Measurements from ENCODE around the gene RLBP1. TPM values are rescaled to one million over a fixed set of nuclear protein-coding genes. Genes with fewer than 3 reads are reported as not detected.

The RLBP1 gene
- total RNA-seq, 1 experiment from 2014 or later = not detected

GRCh38 chr15:89247446-89247845 is 26.1 kb upstream of the RLBP1 start (continued):
- TF ChIP-seq, protein P1, sequence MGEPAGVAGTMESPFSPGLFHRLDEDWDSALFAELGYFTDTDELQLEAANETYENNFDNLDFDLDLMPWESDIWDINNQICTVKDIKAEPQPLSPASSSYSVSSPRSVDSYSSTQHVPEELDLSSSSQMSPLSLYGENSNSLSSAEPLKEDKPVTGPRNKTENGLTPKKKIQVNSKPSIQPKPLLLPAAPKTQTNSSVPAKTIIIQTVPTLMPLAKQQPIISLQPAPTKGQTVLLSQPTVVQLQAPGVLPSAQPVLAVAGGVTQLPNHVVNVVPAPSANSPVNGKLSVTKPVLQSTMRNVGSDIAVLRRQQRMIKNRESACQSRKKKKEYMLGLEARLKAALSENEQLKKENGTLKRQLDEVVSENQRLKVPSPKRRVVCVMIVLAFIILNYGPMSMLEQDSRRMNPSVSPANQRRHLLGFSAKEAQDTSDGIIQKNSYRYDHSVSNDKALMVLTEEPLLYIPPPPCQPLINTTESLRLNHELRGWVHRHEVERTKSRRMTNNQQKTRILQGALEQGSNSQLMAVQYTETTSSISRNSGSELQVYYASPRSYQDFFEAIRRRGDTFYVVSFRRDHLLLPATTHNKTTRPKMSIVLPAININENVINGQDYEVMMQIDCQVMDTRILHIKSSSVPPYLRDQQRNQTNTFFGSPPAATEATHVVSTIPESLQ (CRISPR knock-in tag; IDR thresholded peaks at IDR 0.05) = no peak
- TF ChIP-seq, protein P2, sequence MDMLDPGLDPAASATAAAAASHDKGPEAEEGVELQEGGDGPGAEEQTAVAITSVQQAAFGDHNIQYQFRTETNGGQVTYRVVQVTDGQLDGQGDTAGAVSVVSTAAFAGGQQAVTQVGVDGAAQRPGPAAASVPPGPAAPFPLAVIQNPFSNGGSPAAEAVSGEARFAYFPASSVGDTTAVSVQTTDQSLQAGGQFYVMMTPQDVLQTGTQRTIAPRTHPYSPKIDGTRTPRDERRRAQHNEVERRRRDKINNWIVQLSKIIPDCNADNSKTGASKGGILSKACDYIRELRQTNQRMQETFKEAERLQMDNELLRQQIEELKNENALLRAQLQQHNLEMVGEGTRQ (CRISPR knock-in tag; IDR thresholded peaks at IDR 0.05) = no peak
- no peak for TF ChIP-seq ZNF232 (CRISPR knock-in tag; IDR thresholded peaks at IDR 0.05)
- TF ChIP-seq, protein P3, sequence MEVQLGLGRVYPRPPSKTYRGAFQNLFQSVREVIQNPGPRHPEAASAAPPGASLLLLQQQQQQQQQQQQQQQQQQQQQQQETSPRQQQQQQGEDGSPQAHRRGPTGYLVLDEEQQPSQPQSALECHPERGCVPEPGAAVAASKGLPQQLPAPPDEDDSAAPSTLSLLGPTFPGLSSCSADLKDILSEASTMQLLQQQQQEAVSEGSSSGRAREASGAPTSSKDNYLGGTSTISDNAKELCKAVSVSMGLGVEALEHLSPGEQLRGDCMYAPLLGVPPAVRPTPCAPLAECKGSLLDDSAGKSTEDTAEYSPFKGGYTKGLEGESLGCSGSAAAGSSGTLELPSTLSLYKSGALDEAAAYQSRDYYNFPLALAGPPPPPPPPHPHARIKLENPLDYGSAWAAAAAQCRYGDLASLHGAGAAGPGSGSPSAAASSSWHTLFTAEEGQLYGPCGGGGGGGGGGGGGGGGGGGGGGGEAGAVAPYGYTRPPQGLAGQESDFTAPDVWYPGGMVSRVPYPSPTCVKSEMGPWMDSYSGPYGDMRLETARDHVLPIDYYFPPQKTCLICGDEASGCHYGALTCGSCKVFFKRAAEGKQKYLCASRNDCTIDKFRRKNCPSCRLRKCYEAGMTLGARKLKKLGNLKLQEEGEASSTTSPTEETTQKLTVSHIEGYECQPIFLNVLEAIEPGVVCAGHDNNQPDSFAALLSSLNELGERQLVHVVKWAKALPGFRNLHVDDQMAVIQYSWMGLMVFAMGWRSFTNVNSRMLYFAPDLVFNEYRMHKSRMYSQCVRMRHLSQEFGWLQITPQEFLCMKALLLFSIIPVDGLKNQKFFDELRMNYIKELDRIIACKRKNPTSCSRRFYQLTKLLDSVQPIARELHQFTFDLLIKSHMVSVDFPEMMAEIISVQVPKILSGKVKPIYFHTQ (CRISPR knock-in tag; IDR thresholded peaks at IDR 0.05) = no peak
- TF ChIP-seq HMGXB4 (CRISPR knock-in tag; IDR thresholded peaks at IDR 0.05) = no peak

DNA sequence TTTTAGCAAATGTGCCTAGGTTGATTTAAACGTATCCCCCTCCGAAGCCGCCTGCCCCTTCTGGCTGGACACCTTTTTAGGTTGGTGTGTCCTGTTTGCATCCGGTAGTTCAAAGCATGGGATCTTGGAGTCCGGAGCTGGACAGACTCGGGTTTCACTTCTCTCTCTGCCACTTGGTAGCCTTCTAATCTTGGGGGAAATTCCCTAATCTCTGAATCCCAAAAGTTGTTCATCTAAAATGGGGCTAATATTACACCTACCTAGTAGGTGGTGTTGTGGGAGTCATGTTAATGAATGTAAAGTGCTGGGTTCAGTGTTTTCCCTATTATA is 23.2 kb upstream of the RLBP1 start:
- Mint-ChIP-seq H3K9me3 (peaks cover 21% of the 10 kb centered on the region), H3K4me1 (peaks cover 25% of the 10 kb centered on the region), H3K27ac (peak overlapping the region; percentile 88), H3K36me3 (peaks cover 32% of the 10 kb centered on the region), H3K4me3 (peak overlapping the region; percentile 97), H3K27me3 (ENCODE audit: low read depth) (peaks cover 19% of the 10 kb centered on the region)
- ChIA-PET CTCF (interaction anchor here (0.8 to 3.0 kb wide), 8 partner anchors 14 to 157 kb away, joined by 3 to 45 read pairs (median 6); no protein-coding TSS in a partner anchor), POLR2A (interaction anchor here (0.7 kb wide), 1 partner anchor 658 kb away, joined by 3 read pairs; no protein-coding TSS in a partner anchor)
- ATAC-seq = no peak
- TF ChIP-seq, protein P4, sequence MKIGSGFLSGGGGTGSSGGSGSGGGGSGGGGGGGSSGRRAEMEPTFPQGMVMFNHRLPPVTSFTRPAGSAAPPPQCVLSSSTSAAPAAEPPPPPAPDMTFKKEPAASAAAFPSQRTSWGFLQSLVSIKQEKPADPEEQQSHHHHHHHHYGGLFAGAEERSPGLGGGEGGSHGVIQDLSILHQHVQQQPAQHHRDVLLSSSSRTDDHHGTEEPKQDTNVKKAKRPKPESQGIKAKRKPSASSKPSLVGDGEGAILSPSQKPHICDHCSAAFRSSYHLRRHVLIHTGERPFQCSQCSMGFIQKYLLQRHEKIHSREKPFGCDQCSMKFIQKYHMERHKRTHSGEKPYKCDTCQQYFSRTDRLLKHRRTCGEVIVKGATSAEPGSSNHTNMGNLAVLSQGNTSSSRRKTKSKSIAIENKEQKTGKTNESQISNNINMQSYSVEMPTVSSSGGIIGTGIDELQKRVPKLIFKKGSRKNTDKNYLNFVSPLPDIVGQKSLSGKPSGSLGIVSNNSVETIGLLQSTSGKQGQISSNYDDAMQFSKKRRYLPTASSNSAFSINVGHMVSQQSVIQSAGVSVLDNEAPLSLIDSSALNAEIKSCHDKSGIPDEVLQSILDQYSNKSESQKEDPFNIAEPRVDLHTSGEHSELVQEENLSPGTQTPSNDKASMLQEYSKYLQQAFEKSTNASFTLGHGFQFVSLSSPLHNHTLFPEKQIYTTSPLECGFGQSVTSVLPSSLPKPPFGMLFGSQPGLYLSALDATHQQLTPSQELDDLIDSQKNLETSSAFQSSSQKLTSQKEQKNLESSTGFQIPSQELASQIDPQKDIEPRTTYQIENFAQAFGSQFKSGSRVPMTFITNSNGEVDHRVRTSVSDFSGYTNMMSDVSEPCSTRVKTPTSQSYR (CRISPR knock-in tag; IDR thresholded peaks at IDR 0.05) = no peak
- no peak for DNase-seq (ENCODE audit: low spot score)

DNA sequence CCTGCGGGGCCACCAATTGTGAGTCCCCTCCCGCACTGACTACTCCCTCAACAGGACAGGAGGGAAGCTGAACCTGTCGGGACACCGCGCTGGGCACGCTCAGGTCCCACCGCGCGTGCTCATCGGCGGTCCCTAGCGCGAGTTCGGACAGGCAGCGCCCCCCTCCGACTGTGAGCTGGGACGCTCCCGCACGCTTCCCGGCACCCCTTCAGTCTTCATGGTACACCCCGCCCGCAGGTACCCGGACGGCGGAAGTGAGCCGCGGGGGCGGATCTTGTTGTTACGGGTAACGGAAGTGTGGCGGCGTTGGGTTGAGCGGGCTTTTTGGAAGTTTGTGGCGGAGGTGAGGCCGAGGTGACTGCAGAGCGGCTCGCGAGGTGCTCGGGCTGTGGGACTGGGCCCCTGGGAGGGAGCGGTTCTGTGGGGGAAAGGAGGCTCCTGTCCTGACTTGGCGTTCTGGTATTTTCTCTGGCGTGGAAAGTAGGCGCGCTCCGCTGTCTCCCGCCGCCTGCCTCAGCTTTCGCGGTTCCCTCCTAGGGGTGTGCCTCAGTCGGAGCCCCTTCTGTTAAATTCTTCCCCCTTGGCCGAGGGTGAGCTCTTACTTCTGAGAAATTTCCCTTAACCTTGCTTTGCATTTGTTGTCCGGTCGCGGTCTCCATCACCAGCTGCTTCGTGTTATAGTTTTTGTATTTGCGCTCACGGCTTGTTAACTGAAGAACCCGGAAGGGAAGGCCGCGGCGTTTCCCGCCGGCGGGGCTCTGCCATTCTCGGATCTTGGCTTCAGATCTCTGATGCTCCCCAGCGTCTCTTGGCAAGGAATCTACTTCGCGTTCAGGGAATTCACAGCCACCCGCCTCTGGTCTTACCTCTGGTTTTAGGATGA is 22.6 kb upstream of the RLBP1 start, which contains the start of gene FANCI:
FANCI (plus strand) TSS at position 289 of the 883 bp plus-strand sequence. CDS start 3,669 bp downstream, outside the sequence.
- peak; percentile 96 for ATAC-seq
- Mint-ChIP-seq H3K36me3 (peaks cover 26% of the 10 kb centered on the region), H3K4me3 (peak within 1 kb of the TSS; percentile 97), H3K9me3 (peaks cover 19% of the 10 kb centered on the region), H3K27me3 (ENCODE audit: low read depth) (peaks cover 23% of the 10 kb centered on the region), H3K27ac (peak within 1 kb of the TSS; percentile 88), H3K4me1 (peaks cover 25% of the 10 kb centered on the region)
- POLR2A ChIA-PET = interaction anchor here (0.7 to 1.0 kb wide), 3 partner anchors 23 to 657 kb away, joined by 3 to 4 read pairs (median 3); partner anchors contain the start of gene ABHD2
- DNase-seq (ENCODE audit: low spot score) = peak; percentile 98
- CTCF ChIA-PET = interaction anchor here (0.6 to 3.0 kb wide), 16 partner anchors 14 to 339 kb away, joined by 3 to 45 read pairs (median 4); no protein-coding TSS in a partner anchor
- TF ChIP-seq HMGXB4 (CRISPR knock-in tag; IDR thresholded peaks at IDR 0.05) = peak; percentile 97
- TF ChIP-seq MAX (CRISPR knock-in tag; IDR thresholded peaks at IDR 0.05) = peak; percentile 97
- no peak for TF ChIP-seq ZNF416 (CRISPR knock-in tag; IDR thresholded peaks at IDR 0.05)
- no peak for TF ChIP-seq CBFB (CRISPR knock-in tag; IDR thresholded peaks at IDR 0.05; ENCODE audit: low read depth)
- TF ChIP-seq TEAD4 (CRISPR knock-in tag; IDR thresholded peaks at IDR 0.05) = no peak
- no peak for TF ChIP-seq GRHL2 (CRISPR knock-in tag; IDR thresholded peaks at IDR 0.05; ENCODE audit: insufficient replicate concordance, severe bottlenecking)
- peak; percentile 77 for TF ChIP-seq FOXP4 (CRISPR knock-in tag; IDR thresholded peaks at IDR 0.05)
- TF ChIP-seq FOXP1 (CRISPR knock-in tag; IDR thresholded peaks at IDR 0.05; ENCODE audit: borderline replicate concordance) = peak; percentile 74; the same call in 1 of the 2 replicates
- no peak for TF ChIP-seq ATF1 (CRISPR knock-in tag; IDR thresholded peaks at IDR 0.05)
